ENCODE data around the gene ERFE.

Gene ERFE

DNA sequence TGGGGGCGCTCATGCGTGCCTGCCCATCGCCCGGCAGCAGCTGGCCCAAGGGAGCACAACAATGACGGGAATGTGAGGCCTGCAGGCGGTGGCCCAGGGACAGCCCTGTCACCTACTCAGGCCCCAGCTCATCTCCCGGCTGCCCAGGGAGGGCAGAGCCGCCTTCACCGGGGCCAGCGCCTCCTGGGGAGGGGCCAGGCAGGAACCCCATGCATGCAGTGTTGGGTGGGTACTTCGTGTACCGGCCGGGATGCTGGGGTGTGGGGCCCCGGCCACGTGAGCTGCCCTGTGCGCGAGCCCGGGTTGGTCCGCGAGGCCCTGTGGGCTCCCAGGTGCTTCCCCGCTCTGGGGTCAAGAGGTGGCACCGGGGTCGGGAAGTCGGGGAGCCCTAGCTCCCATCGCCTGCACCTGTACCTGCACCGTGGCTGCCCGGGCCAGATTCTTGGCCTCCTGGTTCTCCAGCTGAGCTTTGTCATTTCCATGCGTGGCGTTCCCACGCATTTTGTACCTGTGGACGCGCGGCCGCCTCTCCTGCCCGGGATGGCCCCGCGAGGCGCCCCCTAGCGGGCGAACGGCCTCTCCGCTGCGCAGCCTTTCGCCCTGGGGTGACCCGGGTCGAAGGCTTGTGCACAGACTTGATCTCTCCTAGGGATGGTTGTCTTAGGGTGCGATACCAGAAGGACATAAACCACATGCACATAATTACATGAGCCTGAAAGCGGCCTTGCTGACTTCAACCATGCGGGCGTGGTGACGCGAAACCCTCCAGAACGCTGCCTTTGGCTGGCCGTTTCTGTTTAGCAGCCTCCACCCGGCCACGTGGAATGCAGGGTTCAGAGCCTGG, 19.4 kb upstream of the ERFE start:
- DNase-seq: peak; percentile 22

- no peak for DNase-seq
These were observed 18.7 kb upstream of the ERFE start for GRCh38 chr2:238140040-238140439.

- no peak for DNase-seq
These were observed 17.8 kb upstream of the ERFE start for GRCh38 chr2:238140721-238141540.

- DNase-seq: no peak
These were observed 17.0 kb upstream of the ERFE start for GRCh38 chr2:238141541-238142318.

DNA sequence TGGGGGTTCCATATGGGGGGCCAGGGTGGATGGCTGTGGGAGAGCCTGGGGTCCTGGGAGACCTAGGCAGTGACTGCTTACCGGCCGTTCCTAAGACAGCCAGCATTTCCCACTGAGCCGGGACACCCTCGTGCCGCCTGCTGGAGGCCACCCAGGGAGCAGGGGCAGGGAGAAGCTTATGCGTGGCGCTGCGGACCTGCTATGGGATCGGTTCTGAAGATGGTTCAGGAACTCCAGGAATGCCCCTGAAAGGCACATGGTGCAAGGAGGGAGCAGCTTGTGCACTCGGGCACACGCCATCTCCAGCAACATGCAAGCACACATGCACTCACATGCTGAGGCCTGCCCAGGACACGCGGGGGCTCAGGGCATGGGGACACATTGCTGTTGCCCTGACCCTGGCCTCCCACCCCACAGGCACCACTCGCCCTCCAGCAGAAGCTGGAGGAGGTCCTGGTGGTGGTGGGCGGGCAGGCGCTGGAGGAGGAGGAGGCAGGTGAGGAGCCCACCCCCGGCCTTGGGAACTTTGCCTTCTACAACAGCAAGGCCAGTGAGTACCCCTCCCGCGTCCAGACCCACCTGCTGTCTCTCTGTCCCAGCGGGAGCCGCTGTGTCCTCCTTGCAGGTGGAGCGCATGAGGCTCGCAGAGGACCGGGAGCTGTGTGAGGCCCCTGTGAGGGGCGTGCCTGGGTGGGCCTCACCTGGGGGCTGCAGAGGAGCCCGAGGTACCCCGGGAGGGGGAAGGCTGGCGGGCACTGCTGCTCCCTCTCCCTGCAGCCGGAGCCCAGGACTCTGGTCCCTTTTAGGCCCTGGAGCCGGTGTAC, 16.2 kb upstream of the ERFE start:
- DNase-seq: no peak

GRCh38 chr2:238143239-238143951, 15.4 kb upstream of the ERFE start:
- no peak for DNase-seq

DNA sequence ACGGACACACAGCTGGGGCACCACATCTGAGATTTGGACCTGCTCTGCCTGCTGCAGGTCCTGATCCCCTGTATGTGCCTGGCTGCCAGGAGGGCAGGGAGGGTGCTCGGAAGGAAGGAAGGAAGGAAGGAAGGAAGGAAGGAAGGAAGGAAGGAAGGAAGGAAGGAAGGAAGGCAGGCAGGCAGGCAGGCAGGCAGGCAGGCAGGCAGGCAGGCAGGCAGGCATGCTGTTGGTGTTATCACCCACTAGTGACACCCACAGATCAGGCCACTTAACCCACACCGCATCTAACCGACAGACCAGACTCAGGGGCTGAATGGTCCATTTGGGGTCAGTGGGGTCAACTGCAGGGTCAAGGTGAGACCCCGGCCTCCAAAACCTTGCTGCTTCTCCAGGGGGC, 14.5 kb upstream of the ERFE start:
- no peak for DNase-seq

- DNase-seq: no peak
These were observed 13.7 kb upstream of the ERFE start for GRCh38 chr2:238145046-238145445.

- DNase-seq: no peak
These were observed 12.9 kb upstream of the ERFE start for GRCh38 chr2:238145851-238146250.

DNA sequence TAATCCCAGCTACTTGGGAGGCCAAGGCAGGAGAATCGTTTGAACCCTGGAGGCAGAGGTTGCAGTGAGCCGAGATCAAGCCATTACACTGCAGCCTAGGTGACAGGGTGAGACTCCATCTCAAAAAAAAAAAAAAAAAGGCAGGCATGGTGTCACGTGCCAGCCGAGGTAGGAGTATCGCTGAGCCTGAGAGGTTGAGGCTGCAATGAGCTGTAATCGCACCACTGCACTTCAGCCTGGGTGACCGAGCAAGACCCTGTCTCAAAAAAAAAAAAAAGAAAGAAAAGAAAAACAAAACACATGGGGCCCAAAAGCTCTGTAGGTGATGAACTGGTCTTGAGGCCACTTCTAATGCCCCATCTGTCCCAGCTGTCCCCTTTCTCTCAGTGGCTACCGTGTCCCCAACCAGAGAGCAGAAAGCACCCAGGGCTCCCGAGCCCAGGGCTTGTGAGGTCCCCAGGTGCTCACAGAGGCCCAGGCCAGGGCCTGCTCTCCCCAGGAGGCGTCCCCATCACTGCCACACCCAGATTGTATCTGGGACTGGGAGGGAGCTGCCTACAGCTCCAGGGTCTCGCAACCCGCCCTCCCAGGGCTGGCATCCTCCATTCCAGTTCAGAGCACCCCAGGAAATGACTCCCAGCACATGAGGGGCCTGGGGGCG, 11.8 kb upstream of the ERFE start:
- no peak for DNase-seq

DNA sequence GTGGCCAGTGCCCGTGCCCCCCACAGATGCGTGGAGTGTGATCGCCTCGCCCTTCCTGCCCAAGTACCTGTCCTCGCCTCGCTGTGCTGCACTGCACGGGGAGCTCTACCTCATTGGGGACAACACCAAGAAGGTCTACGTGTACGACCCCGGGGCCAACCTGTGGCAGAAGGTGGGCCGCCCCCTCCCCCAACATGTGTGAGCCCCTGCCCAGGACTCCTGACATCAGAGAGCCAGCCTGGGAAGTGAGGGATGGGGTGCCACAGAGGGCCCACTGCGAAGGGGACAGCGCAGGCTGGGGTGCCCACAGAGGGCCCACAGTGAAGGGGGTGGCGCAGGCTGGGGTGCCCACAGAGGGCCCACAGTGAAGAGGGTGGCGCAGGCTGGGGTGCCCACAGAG, 9.8 kb upstream of the ERFE start:
- no peak for DNase-seq

GRCh38 chr2:238149841-238150572, 8.8 kb upstream of the ERFE start:
- no peak for DNase-seq

- DNase-seq: no peak
These were observed 8.1 kb upstream of the ERFE start for GRCh38 chr2:238150686-238151085.

- no peak for DNase-seq
These were observed 7.6 kb upstream of the ERFE start for GRCh38 chr2:238151205-238151604.

- DNase-seq: no peak
These were observed 7.0 kb upstream of the ERFE start for GRCh38 chr2:238151628-238152235.

DNA sequence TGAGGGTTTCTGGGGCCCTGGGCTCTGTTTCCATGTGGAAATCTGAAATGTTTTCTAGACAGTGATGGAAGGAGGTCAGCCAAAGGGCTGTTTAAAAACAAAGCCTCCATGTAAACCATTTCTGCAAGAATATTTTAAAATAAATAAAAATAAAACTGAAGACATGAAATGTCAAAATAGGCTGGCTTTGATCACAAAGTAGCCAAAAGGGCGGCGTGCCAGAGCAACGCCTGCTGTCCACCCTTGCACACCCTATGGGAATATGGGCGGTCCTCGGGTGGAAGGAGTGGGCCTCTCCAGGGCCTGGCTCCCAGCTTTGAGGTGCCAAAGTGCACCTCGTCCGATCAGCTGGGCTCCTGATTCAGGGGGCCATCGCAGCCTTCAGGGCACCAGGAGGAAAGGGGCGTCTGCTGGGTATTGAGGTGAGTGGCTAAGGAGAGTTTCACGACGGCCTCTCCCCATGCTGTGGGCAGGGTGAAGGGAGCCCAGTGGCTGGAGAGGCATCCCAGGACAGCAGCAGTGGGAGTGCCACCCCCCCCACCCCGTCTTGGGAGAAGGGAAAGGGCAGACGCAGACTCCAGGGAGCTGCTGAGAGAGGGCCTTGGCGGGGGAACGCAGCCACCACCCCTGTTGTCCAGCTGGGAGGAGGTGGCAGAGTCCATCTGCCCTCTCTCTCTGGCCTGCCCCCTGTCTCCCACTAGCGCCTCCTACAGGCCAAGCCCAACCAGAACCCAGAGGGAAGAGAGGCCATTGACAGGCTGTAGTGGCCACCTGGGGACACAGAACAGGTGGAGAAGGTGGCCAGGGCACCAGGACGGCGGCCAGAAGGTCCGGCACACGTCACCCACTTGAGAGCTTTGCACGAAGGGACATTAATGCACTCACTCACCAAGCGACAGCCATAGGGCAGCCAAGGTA, 5.7 kb upstream of the ERFE start:
- DNase-seq: no peak

DNA sequence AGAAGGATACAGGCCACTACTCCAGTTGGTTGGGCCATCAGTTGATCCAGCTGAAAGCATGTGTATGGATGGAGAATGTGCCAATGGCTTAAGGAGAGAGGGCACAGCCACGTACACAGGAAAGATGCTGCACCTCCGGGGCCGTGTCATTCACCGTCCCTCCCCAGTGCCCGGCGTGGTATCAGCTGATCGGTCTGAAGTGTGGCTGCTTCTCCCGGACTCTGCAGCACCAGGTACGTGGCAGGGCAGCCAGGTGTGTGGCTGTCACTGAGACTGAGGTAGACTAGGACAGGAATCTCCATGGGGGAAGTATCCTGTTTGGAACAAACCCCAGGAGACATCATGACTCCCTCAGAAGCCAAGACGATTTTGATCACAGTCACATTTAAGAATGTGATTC, 4.2 kb upstream of the ERFE start:
- DNase-seq: no peak

DNA sequence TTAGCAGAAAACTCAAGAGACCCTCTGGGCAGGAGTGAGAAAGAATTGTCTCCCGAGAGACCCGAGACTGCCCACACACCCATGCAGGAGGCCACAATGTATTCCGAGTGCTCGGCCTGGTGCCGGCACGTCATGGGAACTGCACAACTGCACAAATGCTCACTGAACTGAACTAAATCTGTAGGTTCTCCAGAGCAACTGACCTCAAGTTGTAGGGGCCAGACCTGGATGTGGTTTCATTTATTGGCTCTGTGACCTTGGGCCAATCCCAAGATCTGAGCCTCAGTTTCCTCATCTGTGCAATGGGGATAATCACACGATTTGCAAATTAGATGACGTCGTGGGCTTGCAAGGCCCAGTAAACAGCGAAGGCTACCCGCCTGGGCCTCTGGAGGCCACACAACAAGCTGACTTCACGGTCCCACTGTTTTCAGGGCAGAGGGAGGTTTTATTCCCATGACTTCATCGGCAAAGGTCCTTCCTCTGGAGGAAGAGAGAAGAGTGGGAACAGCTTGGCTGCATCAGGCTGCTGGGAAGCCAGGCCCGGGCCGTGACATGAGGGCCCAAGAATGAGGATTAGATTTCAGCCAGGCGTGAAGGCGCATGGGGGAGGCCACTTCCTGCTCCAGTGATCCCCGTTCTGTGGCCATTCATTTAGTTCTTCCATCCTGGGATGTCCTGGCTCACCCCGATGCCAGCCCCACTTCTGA, 3.6 kb upstream of the ERFE start:
- DNase-seq: no peak

All from T-helper 9 cell (primary cell).